ENCODE results near the gene PPP1R3E. TPM values are rescaled to one million over a fixed set of nuclear protein-coding genes. Genes with fewer than 3 reads are reported as not detected.

Gene PPP1R3E
- total RNA-seq, 1 donor from 2014 or later, result 8.0 TPM

DNA sequence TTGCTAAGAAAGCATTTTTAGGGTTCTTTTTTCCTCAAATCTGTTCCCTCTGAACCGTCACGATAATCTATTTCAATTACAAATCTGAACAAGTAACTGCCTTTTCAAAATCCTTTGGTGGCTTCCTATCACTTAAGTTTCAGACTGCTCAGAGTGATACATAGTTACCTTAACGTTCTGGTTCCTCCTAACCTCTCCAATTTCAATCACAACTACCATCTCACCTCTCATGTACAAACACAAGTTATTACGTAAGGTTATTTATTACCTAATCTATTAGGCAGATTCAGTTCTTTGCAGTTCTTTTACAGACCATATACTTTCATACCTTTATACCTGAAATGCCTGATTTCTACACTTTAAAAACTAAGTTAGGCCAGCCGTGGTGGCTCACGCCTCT is 52.8 kb downstream of the PPP1R3E start:
- DNase-seq (ENCODE audit: low spot score), result no peak

DNA sequence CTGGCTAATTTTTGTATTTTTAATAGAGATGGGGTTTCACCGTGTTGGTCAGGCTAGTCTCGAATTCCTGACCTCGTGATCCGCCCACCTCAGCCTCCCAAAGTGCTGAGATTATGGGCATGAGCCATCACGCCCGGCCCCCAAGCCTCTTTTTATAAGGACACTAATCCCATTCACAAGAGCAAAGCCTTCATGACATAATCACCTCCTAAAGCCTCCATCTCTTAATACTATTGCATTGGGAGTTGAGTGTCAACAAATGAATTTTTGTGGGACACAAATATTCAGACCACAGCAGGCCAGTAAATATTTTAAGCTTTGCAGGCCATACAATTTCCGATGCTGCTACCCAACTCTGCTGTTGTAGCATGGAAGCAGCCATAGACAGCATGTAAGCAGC is 54.1 kb downstream of the PPP1R3E start:
- DNase-seq (ENCODE audit: low spot score), result no peak

Other genes starting within 250 kb of the PPP1R3E start
- 2.4 TPM for gene CDH24, start 245.3 kb downstream of the PPP1R3E start, total RNA-seq
- 137 TPM for gene ACIN1, start 207.7 kb downstream of the PPP1R3E start, total RNA-seq
- gene C14orf119, start 207.4 kb downstream of the PPP1R3E start, total RNA-seq, result 50.5 TPM
- not detected for gene CIROP, start 197.9 kb downstream of the PPP1R3E start, total RNA-seq
- not detected for gene CEBPE, start 183.6 kb downstream of the PPP1R3E start, total RNA-seq
- gene SLC7A8, start 119.2 kb downstream of the PPP1R3E start, total RNA-seq, result 33.4 TPM
- not detected for gene RNF212B, start 64.9 kb downstream of the PPP1R3E start, total RNA-seq
- 6.8 TPM for gene HOMEZ, start 16.7 kb downstream of the PPP1R3E start, total RNA-seq
- 60.1 TPM for gene BCL2L2, start 4.0 kb upstream of the PPP1R3E start, total RNA-seq
- 129 TPM for gene PABPN1, start 18.6 kb upstream of the PPP1R3E start, total RNA-seq
- 7.0 TPM for gene SLC22A17, start 50.0 kb upstream of the PPP1R3E start, total RNA-seq
- gene EFS, start 62.3 kb upstream of the PPP1R3E start, total RNA-seq, result 15.5 TPM
- gene IL25, start 70.0 kb upstream of the PPP1R3E start, total RNA-seq, result not detected
- gene CMTM5, start 74.2 kb upstream of the PPP1R3E start, total RNA-seq, result not detected
- not detected for gene MYH6, start 105.4 kb upstream of the PPP1R3E start, total RNA-seq
- gene MYH7, start 132.8 kb upstream of the PPP1R3E start, total RNA-seq, result not detected
- 29.7 TPM for gene NGDN, start 166.8 kb upstream of the PPP1R3E start, total RNA-seq
- gene ZFHX2, start 248.9 kb upstream of the PPP1R3E start, total RNA-seq, result 3.1 TPM